Measurements from ENCODE around the gene MLXIPL. TPM values are rescaled to one million over a fixed set of nuclear protein-coding genes. Genes with fewer than 3 reads are reported as not detected.

Gene MLXIPL
- total RNA-seq, 1 donor from 2014 or later, result 8.7 TPM

- no peaks in the 10 kb centered on the region for H3K36me3 Mint-ChIP-seq (ENCODE audit: low read depth, unreplicated experiment)
- no peak for TF ChIP-seq CTCF (IDR thresholded peaks at IDR 0.05; ENCODE audit: unreplicated experiment)
- no peak overlapping the region for H3K27ac Mint-ChIP-seq (ENCODE audit: unreplicated experiment)
- no peak for DNase-seq (ENCODE audit: low spot score)
- H3K27me3 Mint-ChIP-seq (ENCODE audit: unreplicated experiment), result peaks cover 6% of the 10 kb centered on the region
- peaks cover 5% of the 10 kb centered on the region for H3K4me1 Mint-ChIP-seq (ENCODE audit: unreplicated experiment)
- no peak overlapping the region for H3K4me3 Mint-ChIP-seq (ENCODE audit: unreplicated experiment)
- no peaks in the 10 kb centered on the region for H3K9me3 Mint-ChIP-seq (ENCODE audit: unreplicated experiment)
These were observed 954 bp upstream of the MLXIPL start for GRCh38 chr7:73625276-73625675.

- Mint-ChIP-seq H3K9me3 (ENCODE audit: unreplicated experiment) (no peaks in the 10 kb centered on the region), H3K27me3 (ENCODE audit: unreplicated experiment) (peaks cover 6% of the 10 kb centered on the region), H3K36me3 (ENCODE audit: low read depth, unreplicated experiment) (no peaks in the 10 kb centered on the region), H3K4me3 (ENCODE audit: unreplicated experiment) (no peak overlapping the region), H3K27ac (ENCODE audit: unreplicated experiment) (no peak overlapping the region), H3K4me1 (ENCODE audit: unreplicated experiment) (peaks cover 5% of the 10 kb centered on the region)
- DNase-seq (ENCODE audit: low spot score), result no peak
- no peak for TF ChIP-seq CTCF (IDR thresholded peaks at IDR 0.05; ENCODE audit: unreplicated experiment)
These were observed 313 bp upstream of the MLXIPL start for GRCh38 chr7:73624669-73625001.

GRCh38 chr7:73622909-73623797 is 1.2 kb downstream of the MLXIPL start:
- no peak for TF ChIP-seq CTCF (IDR thresholded peaks at IDR 0.05; ENCODE audit: unreplicated experiment)
- Mint-ChIP-seq H3K4me3 (ENCODE audit: unreplicated experiment) (peak overlapping the region; percentile 65), H3K36me3 (ENCODE audit: low read depth, unreplicated experiment) (no peaks in the 10 kb centered on the region), H3K9me3 (ENCODE audit: unreplicated experiment) (no peaks in the 10 kb centered on the region), H3K4me1 (ENCODE audit: unreplicated experiment) (peaks cover 5% of the 10 kb centered on the region), H3K27ac (ENCODE audit: unreplicated experiment) (no peak overlapping the region), H3K27me3 (ENCODE audit: unreplicated experiment) (peaks cover 3% of the 10 kb centered on the region)
- no peak for DNase-seq (ENCODE audit: low spot score)

- H3K27ac Mint-ChIP-seq (ENCODE audit: unreplicated experiment), result no peak overlapping the region
- H3K4me1 Mint-ChIP-seq (ENCODE audit: unreplicated experiment), result peaks cover 5% of the 10 kb centered on the region
- H3K36me3 Mint-ChIP-seq (ENCODE audit: low read depth, unreplicated experiment), result no peaks in the 10 kb centered on the region
- H3K4me3 Mint-ChIP-seq (ENCODE audit: unreplicated experiment), result no peak overlapping the region
- no peak for DNase-seq (ENCODE audit: low spot score)
- H3K9me3 Mint-ChIP-seq (ENCODE audit: unreplicated experiment), result no peaks in the 10 kb centered on the region
- peaks cover 3% of the 10 kb centered on the region for H3K27me3 Mint-ChIP-seq (ENCODE audit: unreplicated experiment)
- TF ChIP-seq CTCF (IDR thresholded peaks at IDR 0.05; ENCODE audit: unreplicated experiment), result no peak
These were observed 1.8 kb downstream of the MLXIPL start for GRCh38 chr7:73622527-73622908.

All from endothelial cell (in vitro differentiated cells).